Left lung (tissue), 10 donors: Measurements from ENCODE around the gene CSRP2. TPM values are rescaled to one million over a fixed set of nuclear protein-coding genes. Genes with fewer than 3 reads are reported as not detected.

ENCODE experiments used
- ATAC-seq: fragments of 200-7000 bp; cut with Tn5 transposase; one replicate; pipeline ENCODE4 v1.9.1; 2020; ENCODE audit warnings: moderate library complexity
- DNase-seq, 4 donors: peaks; one replicate each; pipeline ENCODE4 v3.0.0-alpha.2; 2013 to 2020
- H3K27ac ChIP-seq, 2 donors: fragments of 200-600 bp; sonication (generic) in 1 of 2; one replicate each; pipeline versions ENCODE4 v1.5.0 to v1.8.0; 2020 to 2021
- H3K27me3 ChIP-seq, 2 donors: fragments of 200-600 bp; sonication (generic) in 1 of 2; one replicate each; pipeline versions ENCODE4 v1.5.0 to v1.8.0; 2020 to 2021
- H3K36me3 ChIP-seq, 2 donors: fragments of 200-600 bp; sonication (generic) in 1 of 2; one replicate each; pipeline versions ENCODE4 v1.5.0 to v1.8.0; 2020 to 2021
- H3K4me1 ChIP-seq, 2 donors: fragments of 200-600 bp; one replicate each; pipeline ENCODE4 v1.8.0; 2021
- H3K4me3 ChIP-seq, 2 donors: fragments of 200-600 bp; sonication (generic) in 1 of 2; one replicate each; pipeline versions ENCODE4 v1.5.0 to v1.8.0; 2020 to 2021; ENCODE audit warnings: mild to moderate bottlenecking in 1 of 2
- H3K9me3 ChIP-seq, 2 donors: fragments of 200-600 bp; sonication (generic) in 1 of 2; one replicate each; pipeline versions ENCODE4 v1.5.0 to v1.8.0; 2020 to 2021
- CTCF ChIP-seq, 2 donors: fragments of 200-600 bp; sonication (generic) in 1 of 2; IDR thresholded peaks; one replicate each; pipeline versions ENCODE4 v1.5.0 to v1.8.0; 2021; ENCODE audit warnings: antibody characterized with exemption in 2 of 2
- intact Hi-C, 2 donors: fragments of 100-400 bp; cut with DNase I; formaldehyde crosslinking; loops; one replicate each; pipeline versions ENCODE4 v1.11.2 to v1.14.2; 2022
- polyA plus RNA-seq, 6 donors: library from polyadenylated mRNA; unstranded; fragments of 120-200 nt; gene quantifications; one replicate each; pipeline ENCODE4 v1.2.1, GENCODE V29; 2013; ENCODE audit not compliant: insufficient read length in 6 of 6
- total RNA-seq, 2 donors: library from RNA; stranded (reverse); fragmentation: NEBNext Ultra II Directional; extraction: Animal tissue kit (Norgen Biotek cat#: 25700); gene quantifications; one replicate each; pipeline ENCODE4 v1.2.1, GENCODE V29; 2021
- donor health status: DM: no; HTN: yes; CAD: no.
- donor health status: DM: no; HTN: no; CAD: no.

CSRP2 gene
- total and polyA plus RNA-seq, 8 donors = 21.0 to 28.9 (median 24.0) TPM

GRCh38 chr12:76830436-76830835 lies 48.4 kb downstream of the CSRP2 start:
- no peak for DNase-seq
- Histone ChIP-seq H3K9me3 (peaks cover 0 to 14% of the 10 kb centered on the region in 2 donors), H3K36me3 (peaks cover 0 to 34% of the 10 kb centered on the region in 2 donors), H3K27ac (no peak overlapping the region), H3K27me3 (no peaks in the 10 kb centered on the region), H3K4me3 (no peak overlapping the region), H3K4me1 (no peaks in the 10 kb centered on the region)
- ATAC-seq = no peak
- intact Hi-C loops = no loop called here
- TF ChIP-seq CTCF (IDR thresholded peaks at IDR 0.05) = no peak

GRCh38 chr12:76820888-76821482 lies 57.8 kb downstream of the CSRP2 start:
- Histone ChIP-seq H3K27ac (no peak overlapping the region), H3K9me3 (no peaks in the 10 kb centered on the region), H3K27me3 (no peaks in the 10 kb centered on the region), H3K4me3 (no peak overlapping the region), H3K4me1 (no peaks in the 10 kb centered on the region), H3K36me3 (peaks cover 0 to 11% of the 10 kb centered on the region in 2 donors)
- ATAC-seq (peak; percentile 41), DNase-seq (peak in 1 of 4 donors; percentile 21)
- TF ChIP-seq CTCF (IDR thresholded peaks at IDR 0.05) = peak; percentile 19 to 28
- intact Hi-C loops = no loop called here

- Histone ChIP-seq H3K27me3 (no peaks in the 10 kb centered on the region), H3K27ac (no peak overlapping the region), H3K4me1 (no peaks in the 10 kb centered on the region), H3K36me3 (peaks cover 0 to 23% of the 10 kb centered on the region in 2 donors), H3K4me3 (no peak overlapping the region), H3K9me3 (no peaks in the 10 kb centered on the region)
- DNase-seq (no peak), ATAC-seq (no peak)
- no peak for TF ChIP-seq CTCF (IDR thresholded peaks at IDR 0.05)
- intact Hi-C loops = no loop called here
Measured at GRCh38 chr12:76813972-76814371, 64.8 kb downstream of the CSRP2 start.

- TF ChIP-seq CTCF (IDR thresholded peaks at IDR 0.05) = no peak
- intact Hi-C loops = no loop called here
- Histone ChIP-seq H3K27ac (no peak overlapping the region), H3K4me3 (no peak overlapping the region), H3K36me3 (peaks cover 0 to 25% of the 10 kb centered on the region in 2 donors), H3K27me3 (no peaks in the 10 kb centered on the region), H3K4me1 (no peaks in the 10 kb centered on the region), H3K9me3 (no peaks in the 10 kb centered on the region)
- DNase-seq = no peak
- no peak for ATAC-seq
Measured at GRCh38 chr12:76813265-76813664, 65.6 kb downstream of the CSRP2 start.

- TF ChIP-seq CTCF (IDR thresholded peaks at IDR 0.05) = no peak
- no peaks in the 10 kb centered on the region for H3K4me1 ChIP-seq
- H3K4me3 ChIP-seq = no peak overlapping the region
- intact Hi-C loops = no loop called here
- no peak for ATAC-seq
- DNase-seq = no peak
- H3K9me3 ChIP-seq = no peaks in the 10 kb centered on the region
- H3K27me3 ChIP-seq = no peaks in the 10 kb centered on the region
- H3K36me3 ChIP-seq = peaks cover 0 to 35% of the 10 kb centered on the region in 2 donors
- no peak overlapping the region for H3K27ac ChIP-seq
Measured at GRCh38 chr12:76811976-76812375, 66.8 kb downstream of the CSRP2 start.
